ENCODE measurements around the gene MCM3AP.
"Not testable (repeated sequence)": the region's sequence is repeated elsewhere in the genome, so short reads cannot be mapped to it uniquely, and the experiment has no call there.

The MCM3AP gene

DNA sequence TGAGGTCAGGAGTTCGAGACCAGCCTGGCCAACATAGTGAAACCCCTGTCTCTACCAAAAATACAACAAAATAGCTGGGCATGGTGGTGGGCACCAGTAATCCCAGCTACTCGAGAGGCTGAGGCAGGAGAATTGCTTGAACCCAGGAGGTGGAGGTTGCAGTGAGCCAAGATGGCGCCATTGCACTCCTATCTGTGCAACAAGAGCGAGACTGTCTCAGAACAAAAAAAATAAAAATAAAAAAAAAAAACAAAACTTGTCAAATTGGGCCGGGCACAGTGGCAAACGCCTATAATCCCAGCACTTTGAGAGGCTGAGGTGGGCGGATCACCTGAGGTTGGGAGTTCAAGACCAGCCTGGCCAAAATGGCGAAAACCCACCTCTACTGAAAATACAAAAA lies 24.8 kb upstream of the MCM3AP start:
- DNase-seq = not testable (repeated sequence)

DNA sequence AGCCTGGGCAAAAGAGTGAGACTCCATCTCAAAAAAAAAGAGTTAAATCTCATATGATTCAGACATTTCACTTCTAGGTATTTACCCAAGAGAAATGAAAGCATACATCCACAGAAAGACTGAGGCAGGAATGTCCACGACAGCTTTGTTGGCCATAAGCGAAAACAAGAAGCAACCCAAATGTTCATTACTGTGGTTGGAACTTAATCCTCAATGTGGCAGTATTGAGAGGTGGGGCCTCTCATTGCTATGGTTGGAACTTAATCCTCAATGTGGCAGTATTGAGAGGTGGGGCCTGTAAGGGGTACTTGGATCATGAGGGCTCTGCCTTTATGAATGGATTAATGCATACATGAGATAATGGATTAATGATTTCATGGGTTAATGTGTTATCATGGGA lies 23.0 kb upstream of the MCM3AP start:
- no peak for DNase-seq

DNA sequence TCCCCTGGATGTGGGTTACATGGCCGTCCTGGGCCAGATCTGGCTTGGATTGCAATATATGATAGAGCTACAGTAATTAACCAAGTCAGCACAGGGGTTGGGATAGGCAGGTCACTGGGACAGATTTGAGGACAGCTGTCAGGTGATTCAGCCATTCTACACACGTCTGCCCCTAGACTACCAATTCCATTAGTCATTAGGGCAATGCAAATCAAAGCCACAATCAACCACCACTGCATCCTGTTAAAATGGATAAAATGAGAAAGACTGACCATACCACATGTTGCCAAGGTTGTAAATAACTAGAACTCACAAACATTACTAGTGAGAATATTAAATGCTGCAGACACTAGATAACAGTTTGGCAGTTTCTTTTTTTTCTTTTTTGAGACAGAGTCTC lies 22.2 kb upstream of the MCM3AP start:
- no peak for DNase-seq

DNA sequence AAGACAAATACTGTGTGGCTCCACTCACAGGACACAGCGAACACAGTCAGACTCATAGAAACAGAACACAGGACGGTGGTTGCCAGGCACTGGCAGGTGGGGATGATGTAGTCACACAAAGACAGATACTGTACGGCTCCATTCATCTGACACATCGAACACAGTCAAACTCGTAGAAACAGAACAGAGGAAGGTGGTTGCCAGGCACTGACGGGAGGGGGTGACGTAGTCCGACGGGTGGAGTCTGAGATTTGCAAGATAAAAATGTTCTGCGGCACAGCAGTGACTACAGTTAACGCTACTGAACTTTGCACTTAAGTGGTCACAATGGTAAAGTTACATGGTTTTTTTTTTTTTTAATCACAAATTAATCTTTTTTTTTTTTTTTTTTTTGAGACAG lies 19.5 kb upstream of the MCM3AP start:
- DNase-seq = no peak

DNA sequence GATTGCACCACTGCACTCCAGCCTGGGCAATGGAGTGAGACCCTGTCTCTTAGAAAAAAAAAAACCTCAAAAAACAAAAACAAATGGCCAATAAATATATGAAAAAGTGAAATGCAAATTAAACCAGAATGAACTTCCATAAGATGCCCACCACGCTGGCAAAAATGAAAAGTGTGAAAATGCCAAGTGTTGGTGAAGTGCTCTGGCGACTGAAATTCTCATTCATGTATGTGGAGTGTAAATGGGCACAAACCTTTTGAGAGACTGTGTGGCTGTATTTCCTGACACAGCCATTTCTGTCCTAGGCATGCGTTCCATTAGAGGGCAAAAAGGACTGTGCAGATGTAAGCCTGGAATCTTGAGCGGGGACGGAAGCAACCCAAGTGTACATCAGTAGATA lies 19.0 kb upstream of the MCM3AP start:
- no peak for DNase-seq

DNA sequence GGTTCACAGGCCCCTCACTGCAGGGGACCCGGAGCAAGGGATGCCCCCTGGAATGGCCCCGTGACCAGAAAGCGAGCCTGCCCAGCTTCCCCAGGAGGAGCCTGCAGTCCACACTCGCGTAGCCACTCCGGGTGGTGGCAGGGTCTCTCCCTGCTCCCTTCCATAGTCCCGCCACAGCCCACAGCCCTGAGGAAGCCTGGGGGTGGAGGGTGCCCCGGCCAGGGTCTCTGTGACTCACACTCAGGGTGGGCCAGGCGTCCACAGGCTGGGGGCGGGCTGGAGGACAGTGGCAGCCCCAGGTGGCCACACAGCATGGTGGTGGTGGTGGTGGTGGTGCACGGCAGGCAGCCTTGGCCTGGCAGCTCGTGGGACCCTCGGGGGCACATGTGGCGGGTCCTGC lies 16.3 kb upstream of the MCM3AP start:
- no peak for DNase-seq

DNA sequence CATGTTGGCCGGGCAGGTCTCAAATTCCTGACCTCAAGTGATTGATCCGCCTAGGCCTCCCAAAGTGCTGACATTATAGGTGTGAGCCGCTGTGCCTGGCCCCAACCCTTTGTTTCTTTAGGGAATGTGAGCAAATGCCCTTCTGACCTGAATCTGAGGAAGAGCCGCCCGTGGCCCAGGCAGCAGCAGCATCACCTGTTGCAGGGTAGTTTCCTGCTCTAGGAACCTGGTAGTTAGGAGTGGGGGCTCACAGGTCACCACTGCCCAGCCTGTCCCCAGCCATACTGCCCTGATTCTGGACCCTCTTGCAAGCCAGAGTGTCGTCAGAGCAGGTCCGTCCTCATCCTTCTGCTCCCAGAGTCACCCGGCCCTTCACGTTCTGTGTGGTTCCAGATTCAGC lies 13.8 kb upstream of the MCM3AP start:
- DNase-seq = no peak

DNA sequence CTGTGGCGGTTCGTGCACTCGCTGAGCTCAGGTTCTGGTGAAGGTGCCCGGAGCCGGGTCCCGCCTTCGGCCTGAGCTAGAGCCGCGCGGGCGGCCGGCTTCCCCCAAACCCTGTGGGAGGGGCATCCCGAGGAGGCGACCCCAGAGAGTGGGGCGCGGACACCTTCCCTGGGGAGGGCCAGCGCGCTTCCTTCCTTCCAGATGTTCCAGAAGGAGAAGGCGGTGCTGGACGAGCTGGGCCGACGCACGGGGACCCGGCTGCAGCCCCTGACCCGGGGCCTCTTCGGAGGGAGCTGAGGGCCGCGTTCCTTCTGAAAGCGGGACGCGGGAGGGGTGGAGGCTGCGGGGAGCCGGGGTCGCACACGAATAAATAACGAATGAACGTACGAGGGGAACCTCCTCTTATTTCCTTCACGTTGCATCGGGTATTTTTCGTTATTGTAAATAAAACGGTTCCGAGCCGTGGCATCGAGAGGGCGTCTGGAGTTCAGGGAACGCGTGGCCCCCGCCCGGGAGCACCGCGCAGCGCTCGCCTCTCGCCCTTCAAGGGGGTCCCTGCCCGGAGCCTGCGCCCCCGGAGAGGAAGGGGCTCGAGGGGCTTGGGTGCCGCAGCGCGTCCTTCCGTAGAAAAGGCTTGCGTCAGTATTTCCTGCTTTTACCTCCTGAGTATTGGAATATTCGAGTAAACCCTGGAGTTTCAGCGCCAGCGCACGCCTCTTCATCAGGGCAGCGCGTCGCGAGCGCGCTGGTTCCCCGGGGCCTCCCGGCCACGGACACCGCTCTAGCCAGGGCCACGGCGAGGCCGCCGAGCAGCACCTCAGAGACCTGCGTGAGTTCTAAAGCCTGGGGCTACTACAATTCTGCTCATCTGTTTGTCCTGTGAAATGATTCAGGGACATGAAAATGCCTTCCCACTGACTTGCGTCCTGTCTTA lies 12.2 kb upstream of the MCM3AP start:
- no peak for DNase-seq

DNA sequence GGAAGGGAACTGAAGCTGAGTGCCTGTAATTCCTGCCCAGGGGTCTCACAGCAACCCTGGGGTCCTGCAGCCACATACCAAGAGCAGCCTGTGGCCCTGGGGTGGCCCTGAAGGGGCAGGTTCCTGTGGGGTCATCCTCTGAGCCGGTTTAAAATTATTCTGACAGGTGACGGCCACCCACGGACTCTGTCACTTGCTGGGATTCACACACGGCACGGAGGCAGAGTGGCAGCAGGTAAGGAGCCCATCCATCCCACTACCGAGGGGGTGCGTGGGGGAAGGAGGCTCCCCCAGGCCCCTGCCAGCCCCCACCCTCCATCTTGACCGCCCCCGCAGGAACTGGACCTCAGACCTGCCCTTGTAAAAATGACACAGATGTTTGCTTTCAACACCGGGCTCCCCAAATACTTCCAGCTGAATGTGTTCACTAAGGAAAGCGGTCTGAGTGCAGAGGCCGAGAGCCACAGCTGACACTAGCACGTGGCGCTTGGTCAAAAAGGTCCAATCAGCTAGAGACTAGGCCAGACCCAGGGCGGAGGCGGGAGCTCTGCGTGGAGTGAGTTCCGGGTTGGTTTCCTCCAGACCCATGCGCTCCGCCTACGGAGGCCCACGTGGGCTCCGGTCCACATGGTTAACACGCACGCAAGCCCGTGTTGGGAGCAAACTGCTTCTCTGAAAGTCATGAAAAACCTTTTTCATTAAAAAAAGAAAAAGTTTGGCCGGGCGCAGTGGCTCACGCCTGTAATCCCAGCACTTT lies 10.8 kb upstream of the MCM3AP start:
- DNase-seq = peak; percentile 43 to 69

DNA sequence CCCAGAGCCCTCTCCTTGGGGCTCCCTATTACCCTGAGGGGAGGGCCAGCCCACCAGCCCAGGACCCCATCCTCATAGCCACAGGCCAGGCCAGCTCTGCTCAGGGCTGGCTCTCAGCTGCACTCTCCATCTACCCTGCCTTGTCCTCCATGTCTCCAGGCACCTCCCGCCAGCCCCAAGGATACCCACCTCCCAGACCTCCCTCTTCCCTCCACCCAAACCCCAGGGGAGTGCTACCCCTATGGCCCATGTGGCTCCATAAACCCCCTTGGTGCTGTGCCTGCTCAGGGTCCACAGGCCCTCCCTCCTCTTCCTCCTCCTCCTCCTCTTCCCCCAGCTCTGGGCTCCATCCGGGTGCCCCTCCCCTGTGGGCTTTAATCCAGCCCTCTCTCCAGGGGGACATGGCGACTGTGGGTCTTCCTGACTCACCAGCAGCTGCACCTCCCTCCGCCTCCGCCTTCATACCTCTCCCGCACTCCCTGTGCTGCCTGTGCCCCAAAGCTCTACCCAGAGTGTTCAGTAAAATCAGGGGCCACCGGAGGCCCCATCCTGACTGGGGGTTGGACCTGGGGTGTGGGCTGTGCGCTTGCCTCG lies 9.9 kb upstream of the MCM3AP start:
- DNase-seq = no peak

DNA sequence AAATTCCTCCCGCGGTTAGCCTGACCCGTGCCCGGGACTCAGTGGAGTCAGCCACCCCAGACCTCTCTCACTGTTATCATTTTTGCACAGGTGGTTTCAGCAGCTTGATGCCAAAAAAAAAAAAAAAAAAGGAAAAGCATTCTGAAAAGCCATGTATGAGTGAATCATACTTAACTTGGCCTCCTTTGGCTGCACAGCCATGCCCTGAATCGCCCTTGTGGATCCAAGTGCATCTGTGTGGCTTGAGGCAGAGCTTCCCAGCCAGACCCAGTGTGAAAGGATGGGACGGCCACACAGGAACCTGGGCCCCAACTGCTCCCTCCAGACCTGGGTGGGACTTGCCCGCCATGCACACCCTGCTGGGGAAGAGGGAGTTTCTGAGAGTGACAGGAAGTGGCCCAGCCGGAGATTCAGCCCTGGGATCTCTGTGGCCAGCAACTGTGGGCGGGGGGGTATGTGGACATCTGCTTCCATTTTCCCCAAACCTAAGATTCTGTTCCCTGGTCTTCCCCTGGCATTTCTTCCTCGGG lies 9.3 kb upstream of the MCM3AP start:
- no peak for DNase-seq

DNA sequence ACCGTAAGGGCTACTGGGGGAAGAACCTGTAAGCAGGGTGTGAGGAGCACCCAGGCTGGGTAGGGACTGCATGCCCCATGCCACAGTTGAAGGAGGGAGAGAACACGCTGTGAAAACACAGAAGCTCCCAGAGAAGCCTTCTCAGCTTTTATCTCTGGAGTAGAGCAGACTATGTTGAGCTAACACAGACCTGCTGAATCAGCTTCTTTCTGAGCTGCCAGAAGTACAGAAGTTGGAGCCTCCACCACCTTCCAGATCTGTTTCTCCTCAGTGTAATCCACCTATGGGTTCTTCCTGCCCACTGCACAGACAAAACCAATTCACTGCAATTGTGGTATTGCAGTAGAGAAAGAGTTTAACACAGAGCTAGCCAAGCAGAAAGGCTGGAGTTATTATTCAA lies 6.2 kb upstream of the MCM3AP start:
- no peak for DNase-seq

DNA sequence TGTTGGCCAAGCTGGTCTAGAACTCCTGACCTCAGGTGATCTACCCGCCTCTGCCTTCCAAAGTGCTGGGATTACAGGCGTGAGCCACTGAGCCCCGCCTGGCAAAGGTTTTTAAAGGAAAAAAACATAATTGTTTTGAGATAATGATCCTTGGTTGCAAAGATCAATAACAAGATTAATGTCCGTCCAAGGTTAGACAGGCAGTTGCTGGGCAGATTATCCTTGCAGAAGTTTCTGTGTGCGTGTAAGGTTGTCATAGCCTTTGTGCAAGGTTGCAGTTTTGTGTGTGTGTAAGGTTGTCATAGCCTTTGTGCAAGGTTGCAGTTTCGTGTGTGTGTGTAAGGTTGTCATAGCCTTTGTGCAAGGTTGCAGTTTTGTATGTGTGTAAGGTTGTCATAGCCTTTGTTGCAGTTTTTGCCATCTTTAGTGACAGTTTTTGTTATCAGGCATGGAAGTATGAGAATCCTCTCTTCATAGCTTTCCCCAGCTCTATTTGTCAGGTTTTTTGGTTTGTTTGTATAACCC lies 4.3 kb upstream of the MCM3AP start:
- no peak for DNase-seq

DNA sequence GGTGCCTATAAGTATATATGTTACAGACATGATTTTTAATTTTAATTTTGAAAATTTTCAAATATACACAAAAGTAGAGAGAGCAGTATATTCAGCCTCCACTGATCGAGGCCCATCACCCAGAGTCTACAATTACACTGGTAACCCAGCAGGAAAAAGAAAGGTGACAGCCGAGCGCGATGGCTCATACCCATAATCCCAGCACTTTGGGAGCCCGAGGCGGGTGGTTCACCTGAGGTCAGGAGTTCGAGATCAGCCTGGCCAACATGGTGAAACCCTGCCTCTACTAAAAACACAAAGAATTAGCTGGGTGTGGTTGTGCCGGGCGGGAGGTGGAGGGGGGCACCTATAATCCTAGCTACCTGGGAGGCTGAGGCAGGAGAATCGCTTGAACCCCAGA lies 2.1 kb upstream of the MCM3AP start:
- DNase-seq = no peak

DNA sequence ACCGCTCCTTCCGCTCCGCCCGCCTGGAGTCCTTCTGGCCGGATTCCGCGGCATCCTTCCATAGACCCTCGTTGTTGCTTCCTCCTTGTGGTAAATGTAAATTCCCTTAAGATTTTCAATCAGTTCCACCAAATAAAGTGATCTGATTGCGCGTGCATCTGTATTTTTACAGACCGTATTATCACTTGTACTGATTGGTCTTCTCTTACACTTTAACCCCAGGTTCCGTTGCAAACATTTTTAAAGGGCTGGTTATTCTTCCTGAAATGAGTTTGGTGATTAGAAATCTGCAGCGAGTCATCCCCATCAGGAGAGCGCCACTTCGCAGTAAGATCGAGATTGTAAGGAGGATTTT lies 1.2 kb upstream of the MCM3AP start:
- no peak for DNase-seq

DNA sequence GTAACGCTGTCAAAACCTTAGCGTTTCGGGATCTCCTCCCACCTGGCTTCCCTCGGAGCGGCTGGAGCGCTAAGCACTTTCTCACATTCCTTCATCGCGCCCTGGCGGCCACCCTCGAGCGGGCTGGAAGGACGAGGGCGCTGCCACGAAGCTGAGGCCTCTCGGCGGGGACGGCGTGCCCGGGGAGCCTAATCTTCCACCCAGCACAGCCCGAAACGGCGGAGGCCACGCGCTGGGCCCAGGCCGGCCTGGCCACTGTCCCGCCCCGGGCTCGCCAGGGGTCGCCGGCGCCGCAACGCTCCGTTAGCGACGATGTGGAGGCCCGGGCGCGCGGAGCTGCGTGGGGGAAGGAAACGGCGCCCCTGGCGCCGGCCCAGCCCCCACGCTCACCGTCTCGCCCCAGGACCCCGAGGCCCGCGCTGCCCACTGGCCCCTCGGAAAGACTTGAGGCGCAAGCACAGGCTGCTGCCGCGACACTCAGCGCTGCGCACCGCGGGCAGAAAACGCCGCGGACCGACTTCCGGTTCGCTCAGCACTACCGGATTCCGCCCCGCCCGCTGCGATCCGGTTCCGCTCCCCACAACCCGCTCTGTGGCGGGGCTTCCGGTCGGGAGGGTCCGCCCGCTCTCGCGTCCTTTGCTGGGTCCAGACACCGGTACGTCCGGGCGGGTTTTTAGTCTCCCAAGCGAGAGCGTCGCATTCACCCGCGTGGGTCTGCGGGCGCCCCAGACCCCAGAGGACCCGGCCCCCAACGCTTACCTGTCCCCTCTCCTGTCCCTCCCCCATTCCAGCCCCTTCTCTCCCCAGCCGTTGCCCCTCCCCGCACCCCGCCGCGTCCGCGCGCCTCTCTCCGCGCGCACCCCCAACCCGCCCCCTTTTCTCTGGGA lies 593 bp upstream of the MCM3AP start, which contains the start of gene YBEY:
TSS of gene YBEY (plus strand) at position 582 of the 887 bp plus-strand sequence. CDS start 572 bp downstream, outside the sequence.
- peak; percentile 82 to 85 for DNase-seq

DNA sequence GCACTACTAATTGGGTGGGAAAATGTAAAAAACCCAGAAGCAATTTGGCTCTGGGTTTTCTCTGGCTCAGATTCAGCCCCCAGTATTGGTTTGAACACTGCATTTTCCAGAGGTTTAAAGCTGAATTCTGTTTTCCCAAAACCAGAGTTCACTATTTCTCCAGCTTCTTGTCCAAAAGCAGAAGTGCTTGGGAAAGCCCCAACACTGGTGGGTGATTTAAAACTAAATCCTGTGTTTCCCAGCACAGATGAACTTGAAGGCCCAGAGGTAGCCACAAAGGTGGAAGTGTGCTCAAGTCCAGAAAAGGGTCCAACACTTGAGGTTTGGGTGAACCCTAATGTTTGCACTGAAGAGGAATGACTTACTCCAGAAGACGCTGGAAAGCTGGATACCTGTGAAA lies 678 bp downstream of the MCM3AP start:
- DNase-seq = no peak

DNA sequence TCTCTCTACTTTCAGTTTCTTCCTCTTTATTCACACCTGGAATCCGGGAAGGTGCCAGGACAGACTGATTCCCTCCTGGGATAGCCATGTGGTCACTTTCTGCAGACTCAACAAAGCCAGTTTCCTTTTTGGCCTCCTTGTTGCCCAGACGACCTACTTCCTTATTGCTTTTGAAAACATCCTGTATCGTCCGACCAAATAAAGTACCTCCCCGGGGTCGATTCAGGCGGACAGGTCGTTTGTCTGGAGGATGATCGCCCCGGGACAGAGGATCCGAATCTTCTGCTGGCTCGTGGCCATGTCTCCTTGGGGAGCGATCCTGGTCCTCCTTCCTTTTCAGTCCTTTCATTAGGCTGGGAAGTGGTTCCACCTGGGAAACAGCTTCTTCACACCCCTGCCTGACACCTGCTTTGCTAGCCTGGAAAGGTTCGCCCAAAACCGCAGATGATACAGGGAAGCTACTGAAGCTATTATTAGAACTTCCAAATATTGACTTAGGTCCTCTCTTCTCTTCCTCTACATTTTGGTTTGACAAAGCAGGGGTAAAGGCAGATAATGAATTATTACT lies 1.2 kb downstream of the MCM3AP start:
- DNase-seq = no peak

DNA sequence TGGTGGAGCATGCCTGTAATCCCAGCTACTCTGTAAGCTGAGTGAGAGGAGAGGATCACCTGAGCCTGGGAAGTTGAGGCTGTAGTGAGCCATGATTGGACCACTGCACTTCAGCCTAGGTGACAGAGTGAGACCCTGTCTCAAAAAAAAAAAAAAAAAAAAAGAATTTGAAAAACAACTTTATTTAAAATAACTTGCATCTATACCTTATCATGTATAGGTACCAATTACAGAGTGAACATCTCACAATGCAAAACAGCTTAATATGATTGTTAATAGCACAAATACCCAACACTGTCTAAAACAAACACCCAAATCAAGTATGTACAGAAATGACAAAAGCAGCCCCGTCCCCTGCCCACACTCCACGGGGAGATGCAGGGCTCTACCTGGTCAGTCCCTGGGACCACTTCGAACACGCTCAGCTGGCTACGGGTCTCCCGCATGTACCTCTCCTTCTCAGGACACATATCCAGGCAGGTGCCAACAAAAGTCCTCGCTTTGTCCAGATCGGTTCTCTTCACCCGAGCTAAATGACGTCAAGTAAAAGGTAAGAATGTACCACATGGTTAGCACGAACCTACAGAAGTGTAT lies 10.5 kb downstream of the MCM3AP start:
- no peak for DNase-seq

DNA sequence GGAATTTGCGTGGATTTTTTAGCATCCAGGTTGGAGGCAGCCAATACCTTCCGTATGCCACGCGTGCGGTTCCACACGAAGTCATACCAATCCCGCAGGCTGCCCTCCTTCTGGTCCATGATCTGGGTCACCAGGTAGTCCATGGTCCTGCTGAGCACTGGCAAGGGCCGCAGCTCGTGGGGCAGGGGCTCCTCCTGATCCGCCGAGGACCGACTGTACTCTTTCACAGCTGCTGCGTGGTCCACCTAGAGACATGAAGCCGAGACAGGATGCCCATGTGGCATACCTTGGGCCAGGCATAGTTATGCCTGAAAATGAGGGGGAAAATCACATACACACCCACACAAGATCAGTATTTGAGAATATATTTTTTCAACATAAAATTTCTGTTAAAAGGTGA lies 12.1 kb downstream of the MCM3AP start:
- DNase-seq = no peak

DNA sequence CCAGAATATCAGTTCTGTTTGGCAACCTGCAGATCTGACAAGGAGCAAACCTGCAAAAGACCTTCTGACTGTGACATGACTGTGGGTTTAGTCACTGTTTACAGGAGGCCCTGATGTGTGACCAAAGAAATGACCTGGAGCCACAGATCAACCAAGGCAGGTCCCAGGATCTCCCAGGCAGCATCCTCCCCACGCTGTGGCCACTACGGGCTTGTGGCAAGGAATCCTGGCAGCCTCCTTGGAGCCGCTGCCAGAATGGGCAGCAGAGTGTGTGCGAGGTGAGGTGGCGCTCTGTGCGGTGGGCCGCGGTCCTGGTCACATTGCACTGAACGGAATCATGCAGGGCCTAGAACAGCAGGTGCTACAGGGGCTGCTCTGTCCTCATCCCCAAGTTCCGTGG lies 15.9 kb downstream of the MCM3AP start:
- DNase-seq = no peak

All from CD4-positive, alpha-beta T cell treated with Interleukin-4 for 1 hour (primary cell).